GM12873 (cell line): ENCODE results near the gene SUSD1.

Source experiments
- TF ChIP-seq, protein P1 (sequence below): IDR thresholded peaks from 2 replicates; pipeline ENCODE4 v1.5.1; 2012; ENCODE audit warnings: low read depth, mild to moderate bottlenecking, moderate library complexity, low read length, control low read depth; ENCODE audit not compliant: insufficient read depth; ENCODE audit errors: missing control alignments

Gene SUSD1

GRCh38 chr9:112042769-112043168, 132.3 kb downstream of the SUSD1 start:
- TF ChIP-seq, protein P1, sequence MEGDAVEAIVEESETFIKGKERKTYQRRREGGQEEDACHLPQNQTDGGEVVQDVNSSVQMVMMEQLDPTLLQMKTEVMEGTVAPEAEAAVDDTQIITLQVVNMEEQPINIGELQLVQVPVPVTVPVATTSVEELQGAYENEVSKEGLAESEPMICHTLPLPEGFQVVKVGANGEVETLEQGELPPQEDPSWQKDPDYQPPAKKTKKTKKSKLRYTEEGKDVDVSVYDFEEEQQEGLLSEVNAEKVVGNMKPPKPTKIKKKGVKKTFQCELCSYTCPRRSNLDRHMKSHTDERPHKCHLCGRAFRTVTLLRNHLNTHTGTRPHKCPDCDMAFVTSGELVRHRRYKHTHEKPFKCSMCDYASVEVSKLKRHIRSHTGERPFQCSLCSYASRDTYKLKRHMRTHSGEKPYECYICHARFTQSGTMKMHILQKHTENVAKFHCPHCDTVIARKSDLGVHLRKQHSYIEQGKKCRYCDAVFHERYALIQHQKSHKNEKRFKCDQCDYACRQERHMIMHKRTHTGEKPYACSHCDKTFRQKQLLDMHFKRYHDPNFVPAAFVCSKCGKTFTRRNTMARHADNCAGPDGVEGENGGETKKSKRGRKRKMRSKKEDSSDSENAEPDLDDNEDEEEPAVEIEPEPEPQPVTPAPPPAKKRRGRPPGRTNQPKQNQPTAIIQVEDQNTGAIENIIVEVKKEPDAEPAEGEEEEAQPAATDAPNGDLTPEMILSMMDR: no peak

GRCh38 chr9:112042244-112042638, 132.9 kb downstream of the SUSD1 start:
- TF ChIP-seq, protein P1: no peak

DNA sequence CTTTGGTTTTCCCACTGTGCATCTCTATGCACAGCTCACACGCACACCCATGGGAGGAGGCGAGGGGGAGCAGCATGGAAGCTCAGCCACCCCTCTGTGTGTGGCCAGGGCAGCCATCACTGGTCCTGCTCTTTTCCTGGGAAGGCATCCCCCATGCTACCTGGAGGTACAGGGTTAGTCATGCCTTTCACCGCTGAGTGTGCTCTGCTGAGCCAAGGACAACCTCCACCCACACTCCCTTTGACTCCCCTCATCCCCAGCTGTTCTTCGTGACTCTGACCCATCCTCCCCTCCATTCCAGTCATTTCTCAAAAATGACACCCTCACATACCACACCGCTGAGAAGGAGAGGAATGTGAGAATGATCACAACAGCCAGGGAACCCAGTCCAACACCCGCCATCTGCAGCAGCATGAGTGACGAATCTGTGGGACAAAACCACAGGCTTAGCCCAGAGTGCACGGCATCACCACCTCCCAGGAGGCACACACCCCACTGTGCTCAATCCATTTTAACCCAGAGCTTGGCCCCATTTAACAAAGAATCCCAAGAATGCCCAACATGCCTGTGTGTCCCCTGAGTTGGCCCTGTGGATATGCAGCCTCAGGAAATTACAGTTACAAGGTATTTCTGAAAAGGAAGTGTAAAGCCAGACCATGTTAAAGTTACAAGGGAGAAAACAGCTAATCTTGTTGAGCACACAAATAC, 133.4 kb downstream of the SUSD1 start:
- TF ChIP-seq, protein P1: no peak

DNA sequence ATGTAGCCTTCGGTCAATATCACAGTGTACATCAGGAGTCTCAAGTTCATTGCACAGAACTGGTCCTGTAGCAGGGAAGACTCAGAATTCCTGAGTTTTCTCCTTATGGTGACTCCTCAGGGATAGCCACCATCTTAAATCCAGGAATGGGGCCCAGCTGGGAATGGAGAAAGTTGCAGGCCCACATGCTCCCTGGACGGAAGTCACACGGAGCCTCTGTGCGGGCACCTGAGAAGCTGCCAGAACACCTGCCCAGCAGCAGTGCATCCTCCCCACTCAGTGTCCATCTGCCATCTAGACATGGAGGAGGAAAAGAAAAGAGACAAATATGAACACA, 133.9 kb downstream of the SUSD1 start:
- TF ChIP-seq, protein P1: no peak

- TF ChIP-seq, protein P1: no peak
These were observed 137.1 kb downstream of the SUSD1 start for GRCh38 chr9:112038017-112038408.

DNA sequence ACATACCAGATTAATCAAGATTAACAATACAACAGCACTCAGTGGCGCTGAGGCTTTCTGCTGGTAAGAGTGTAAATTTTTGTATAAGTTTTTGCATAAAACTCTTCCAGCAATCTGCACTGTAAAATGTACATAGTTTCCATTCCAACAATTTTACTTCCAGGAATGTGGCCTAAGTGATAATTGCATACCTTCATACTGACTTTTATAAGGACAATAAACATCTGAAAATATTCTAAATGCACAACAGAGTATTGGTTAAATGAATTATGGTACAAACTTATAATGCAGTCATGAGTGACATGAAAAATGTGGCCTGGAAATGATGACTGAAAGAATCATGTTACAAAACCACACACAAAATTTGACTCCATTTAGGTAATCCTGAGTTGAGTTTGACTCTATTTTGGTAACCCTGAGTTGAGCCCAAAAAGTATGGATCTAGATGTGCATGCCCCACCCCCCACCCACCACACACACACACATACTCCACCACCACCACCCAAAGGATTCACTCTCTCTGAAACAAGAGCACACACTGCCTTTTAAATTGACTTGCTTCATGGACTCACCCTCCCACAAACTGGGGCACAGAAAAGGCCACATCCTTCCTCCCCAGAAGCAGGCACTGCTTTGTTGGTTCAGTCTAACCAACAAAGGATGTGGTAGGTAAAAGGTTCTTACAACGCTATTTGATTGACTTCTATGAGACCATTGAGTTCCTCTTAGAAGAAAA, 137.6 kb downstream of the SUSD1 start:
- TF ChIP-seq, protein P1: no peak

DNA sequence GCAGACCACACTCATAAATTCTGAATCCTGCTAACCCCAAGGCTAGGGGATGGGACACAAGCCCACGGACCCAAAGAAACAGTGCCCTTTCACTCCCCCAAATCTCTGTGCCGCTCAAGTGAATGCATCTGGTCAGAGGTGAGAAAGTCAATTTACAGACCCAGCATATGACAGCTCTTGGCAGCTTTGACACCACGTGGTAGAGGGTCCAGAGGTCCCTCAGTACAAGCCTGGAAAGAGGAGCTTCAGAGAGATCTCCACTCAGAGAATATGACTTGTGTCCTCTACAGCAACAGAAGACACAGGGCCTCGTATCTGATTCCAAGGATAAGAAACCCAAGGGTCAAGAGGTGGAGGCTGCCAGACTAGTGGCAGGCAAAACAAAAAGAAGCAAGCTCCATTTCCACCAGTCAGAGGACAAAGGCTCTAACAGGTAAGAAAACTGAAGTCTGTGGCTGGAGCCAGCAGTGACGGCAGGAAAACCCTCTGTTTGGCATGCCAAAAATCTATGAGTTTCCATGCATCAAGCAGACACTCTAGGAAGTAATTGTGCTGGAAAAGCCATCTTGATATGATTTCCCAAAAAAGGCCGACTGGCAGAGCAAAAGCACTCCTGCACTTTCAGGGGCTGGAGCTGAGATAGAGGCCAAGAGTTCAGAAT, 139.8 kb downstream of the SUSD1 start:
- TF ChIP-seq, protein P1: no peak
